ENCODE measurements around the gene FAM114A1.

- TF ChIP-seq CTCF (IDR thresholded peaks at IDR 0.05; ENCODE audit: low read depth, low read length, poor library complexity, severe bottlenecking) (no peak), EZH2phosphoT487 (IDR thresholded peaks at IDR 0.05; ENCODE audit: borderline replicate concordance, low read length) (no peak)
These were observed 62.6 kb downstream of the FAM114A1 start for GRCh38 chr4:38930204-38930603.

Data from DOHH2 (cell line).